ENCODE measurements around the gene SREBF2.

DNA sequence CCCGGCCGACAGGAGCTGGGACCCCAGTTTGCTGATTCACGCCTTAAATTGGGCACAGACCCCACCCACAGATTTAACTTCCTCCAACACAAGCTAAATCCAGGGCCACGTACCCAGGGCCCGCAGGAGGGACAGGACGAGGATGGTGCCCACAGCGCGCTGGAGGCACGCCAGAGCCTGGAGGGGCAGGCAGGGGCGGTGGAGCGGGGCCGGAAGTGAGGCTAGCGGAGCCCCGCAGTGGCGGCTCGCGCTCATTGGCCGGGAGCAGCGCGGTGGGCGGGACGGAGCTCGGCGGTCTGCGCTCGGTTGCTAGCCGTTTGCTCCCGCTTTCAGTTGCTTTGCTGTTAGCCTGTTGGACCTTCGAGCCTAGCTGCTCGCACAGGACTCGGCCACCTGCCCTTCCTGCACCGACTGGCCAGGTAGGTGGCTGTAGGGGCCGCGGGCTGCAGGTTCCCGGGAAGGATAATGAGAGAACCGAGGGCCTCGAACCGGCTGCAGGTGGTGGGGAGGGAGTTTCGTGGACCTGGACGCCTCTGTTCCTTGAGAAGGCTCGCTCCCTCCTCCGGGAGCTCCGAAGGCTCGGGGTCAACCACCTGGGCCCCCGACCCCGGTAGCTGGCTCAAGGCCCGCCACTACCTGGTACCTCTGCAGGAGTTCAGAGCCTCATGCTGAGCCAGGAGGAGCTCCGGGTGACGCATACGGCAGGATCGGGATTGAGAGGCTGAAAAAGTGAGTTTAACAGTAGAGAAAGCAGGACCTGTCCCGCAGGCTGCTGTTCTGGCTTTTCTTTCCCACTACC, 32.4 kb upstream of the SREBF2 start, which contains the start of gene CCDC134:
- TF ChIP-seq POLR2A (IDR thresholded peaks at IDR 0.05; ENCODE audit: borderline replicate concordance, extremely low read depth, insufficient read depth, insufficient read length): peak; percentile 93
- TF ChIP-seq, protein P1, sequence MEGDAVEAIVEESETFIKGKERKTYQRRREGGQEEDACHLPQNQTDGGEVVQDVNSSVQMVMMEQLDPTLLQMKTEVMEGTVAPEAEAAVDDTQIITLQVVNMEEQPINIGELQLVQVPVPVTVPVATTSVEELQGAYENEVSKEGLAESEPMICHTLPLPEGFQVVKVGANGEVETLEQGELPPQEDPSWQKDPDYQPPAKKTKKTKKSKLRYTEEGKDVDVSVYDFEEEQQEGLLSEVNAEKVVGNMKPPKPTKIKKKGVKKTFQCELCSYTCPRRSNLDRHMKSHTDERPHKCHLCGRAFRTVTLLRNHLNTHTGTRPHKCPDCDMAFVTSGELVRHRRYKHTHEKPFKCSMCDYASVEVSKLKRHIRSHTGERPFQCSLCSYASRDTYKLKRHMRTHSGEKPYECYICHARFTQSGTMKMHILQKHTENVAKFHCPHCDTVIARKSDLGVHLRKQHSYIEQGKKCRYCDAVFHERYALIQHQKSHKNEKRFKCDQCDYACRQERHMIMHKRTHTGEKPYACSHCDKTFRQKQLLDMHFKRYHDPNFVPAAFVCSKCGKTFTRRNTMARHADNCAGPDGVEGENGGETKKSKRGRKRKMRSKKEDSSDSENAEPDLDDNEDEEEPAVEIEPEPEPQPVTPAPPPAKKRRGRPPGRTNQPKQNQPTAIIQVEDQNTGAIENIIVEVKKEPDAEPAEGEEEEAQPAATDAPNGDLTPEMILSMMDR (IDR thresholded peaks at IDR 0.05 in 2 of 3, conservative IDR thresholded peaks at IDR 0.05 in 1 of 3; ENCODE audit: borderline replicate concordance in 1 of 3, insufficient read depth in 1 of 3, low read depth in 2 of 3, low read length in 2 of 3): no peak
